ENCODE measurements around the gene CREG1. TPM values are rescaled to one million over a fixed set of nuclear protein-coding genes. Genes with fewer than 3 reads are reported as not detected.

The CREG1 gene
- total and polyA plus RNA-seq, 2 experiments from 2014 or later: 21.2 to 42.7 TPM

- peaks cover 3% of the 10 kb centered on the region for H3K27me3 Mint-ChIP-seq (ENCODE audit: insufficient read depth, low read depth, poor library complexity)
These were observed 22.1 kb upstream of the CREG1 start for GRCh38 chr1:167575649-167576048.

GRCh38 chr1:167573035-167573434 is 19.5 kb upstream of the CREG1 start:
- H3K4me3 ChIP-seq: no peak overlapping the region
- peaks cover 1% of the 10 kb centered on the region; the same call in 1 of the 2 replicates for H3K4me1 ChIP-seq (ENCODE audit: insufficient read depth)
- no peaks in the 10 kb centered on the region for H3F3A ChIP-seq (replicated peaks; ENCODE audit: low read depth)
- H3K4me3 Mint-ChIP-seq: no peak overlapping the region
- no peak overlapping the region for H3K27ac ChIP-seq (ENCODE audit: low read depth)
- no peak overlapping the region for H3K27ac Mint-ChIP-seq
- ATAC-seq (no peak), DNase-seq (ENCODE audit: low spot score) (no peak)
- H3K4me1 Mint-ChIP-seq: no peaks in the 10 kb centered on the region
- H3K36me3 ChIP-seq (ENCODE audit: insufficient read depth): no peaks in the 10 kb centered on the region
- H3K27me3 ChIP-seq (ENCODE audit: insufficient read depth): no peaks in the 10 kb centered on the region
- peaks cover 3% of the 10 kb centered on the region for H3K27me3 Mint-ChIP-seq (ENCODE audit: insufficient read depth, low read depth, poor library complexity)
- H3K9me3 Mint-ChIP-seq: peaks cover 32% of the 10 kb centered on the region
- no peak overlapping the region for H3K4me2 ChIP-seq
- H4K20me1 ChIP-seq (replicated peaks; ENCODE audit: insufficient read depth): no peaks in the 10 kb centered on the region; the same call in 1 of the 2 replicates
- no peak overlapping the region for H2AFZ ChIP-seq
- no peaks in the 10 kb centered on the region for H3K9me2 ChIP-seq (ENCODE audit: insufficient read depth)
- no peaks in the 10 kb centered on the region for H3K79me2 ChIP-seq (replicated peaks; ENCODE audit: insufficient read depth)
- H3K36me3 Mint-ChIP-seq (ENCODE audit: low read depth): peaks cover 6% of the 10 kb centered on the region; the same call in 2 of the 3 replicates
- TF ChIP-seq ZNF462 (CRISPR knock-in tag; IDR thresholded peaks at IDR 0.05) (no peak), NANOG (IDR thresholded peaks at IDR 0.05; ENCODE audit: borderline replicate concordance) (no peak), ZNF331 (CRISPR knock-in tag; IDR thresholded peaks at IDR 0.05; ENCODE audit: low read depth) (no peak), POLR2AphosphoS5 (IDR thresholded peaks at IDR 0.05; ENCODE audit: low read depth) (no peak), ETS1 (IDR thresholded peaks at IDR 0.05) (no peak), EZH2 (IDR thresholded peaks at IDR 0.05; ENCODE audit: low read depth, unreplicated experiment) (no peak), REST (IDR thresholded peaks at IDR 0.05; ENCODE audit: unreplicated experiment) (no peak), EZH2phosphoT487 (IDR thresholded peaks at IDR 0.05; ENCODE audit: unreplicated experiment) (no peak)

More at GRCh38 chr1:167575649-167576048, 22.1 kb upstream of the CREG1 start:
- Mint-ChIP-seq H3K4me3 (no peak overlapping the region), H3K9me3 (peaks cover 32% of the 10 kb centered on the region), H3K27ac (no peak overlapping the region), H3K4me1 (no peaks in the 10 kb centered on the region), H3K36me3 (ENCODE audit: low read depth) (peaks cover 6% of the 10 kb centered on the region; the same call in 2 of the 3 replicates)
- no peak for TF ChIP-seq ETS1 (IDR thresholded peaks at IDR 0.05)
- H2AFZ ChIP-seq: no peak overlapping the region
- no peak for ATAC-seq
- H3F3A ChIP-seq (replicated peaks; ENCODE audit: low read depth): no peaks in the 10 kb centered on the region
- no peak for DNase-seq (ENCODE audit: low spot score)
- no peak overlapping the region for H3K4me2 ChIP-seq
- no peaks in the 10 kb centered on the region; the same call in 1 of the 2 replicates for H4K20me1 ChIP-seq (replicated peaks; ENCODE audit: insufficient read depth)
- no peaks in the 10 kb centered on the region for H3K4me1 ChIP-seq (ENCODE audit: insufficient read depth)
- H3K36me3 ChIP-seq (ENCODE audit: insufficient read depth): no peaks in the 10 kb centered on the region
- H3K27me3 ChIP-seq (ENCODE audit: insufficient read depth): no peaks in the 10 kb centered on the region
- no peaks in the 10 kb centered on the region for H3K79me2 ChIP-seq (replicated peaks; ENCODE audit: insufficient read depth)
- H3K4me3 ChIP-seq: no peak overlapping the region
- no peak overlapping the region for H3K27ac ChIP-seq (ENCODE audit: low read depth)
- H3K9me2 ChIP-seq (ENCODE audit: insufficient read depth): no peaks in the 10 kb centered on the region

Measured in GM23338 (cell line).